ENCODE results near the gene ARL9.
A peak's percentile ranks its signal among the peaks of the same experiment; 100 is the strongest.

The ARL9 gene

GRCh38 chr4:56531823-56532222 lies 26.2 kb downstream of the ARL9 start:
- Histone ChIP-seq H3K27ac (no peak overlapping the region), H3K4me3 (no peak overlapping the region)
- DNase-seq (ENCODE audit: low spot score) = no peak
- no peak for TF ChIP-seq CTCF (IDR thresholded peaks at IDR 0.05)

GRCh38 chr4:56532239-56532638 lies 26.6 kb downstream of the ARL9 start:
- DNase-seq (ENCODE audit: low spot score) = no peak
- Histone ChIP-seq H3K4me3 (no peak overlapping the region), H3K27ac (no peak overlapping the region)
- TF ChIP-seq CTCF (IDR thresholded peaks at IDR 0.05) = no peak

- DNase-seq (ENCODE audit: low spot score) = no peak
- no peak for TF ChIP-seq CTCF (IDR thresholded peaks at IDR 0.05)
- Histone ChIP-seq H3K4me3 (no peak overlapping the region), H3K27ac (no peak overlapping the region)
Observed at GRCh38 chr4:56535915-56536314, 30.3 kb downstream of the ARL9 start.

- Histone ChIP-seq H3K4me3 (no peak overlapping the region), H3K27ac (no peak overlapping the region)
- no peak for DNase-seq (ENCODE audit: low spot score)
- TF ChIP-seq CTCF (IDR thresholded peaks at IDR 0.05) = no peak
Observed at GRCh38 chr4:56537147-56537546, 31.6 kb downstream of the ARL9 start.

- DNase-seq (ENCODE audit: low spot score) = no peak
Observed at GRCh38 chr4:56540826-56541225, 35.2 kb downstream of the ARL9 start.

GRCh38 chr4:56544573-56545131 lies 39.1 kb downstream of the ARL9 start:
- H3K27ac ChIP-seq = no peak overlapping the region
- TF ChIP-seq CTCF (IDR thresholded peaks at IDR 0.05) = peak; percentile 96
- H3K4me3 ChIP-seq = peak overlapping the region; percentile 69
- DNase-seq (ENCODE audit: low spot score) = peak; percentile 86

More at GRCh38 chr4:56540826-56541225, 35.2 kb downstream of the ARL9 start:
- Histone ChIP-seq H3K27ac (no peak overlapping the region), H3K4me3 (no peak overlapping the region)
- no peak for TF ChIP-seq CTCF (IDR thresholded peaks at IDR 0.05)

GRCh38 chr4:56550642-56551041 lies 45.1 kb downstream of the ARL9 start:
- TF ChIP-seq CTCF (IDR thresholded peaks at IDR 0.05) = no peak
- H3K27ac ChIP-seq = no peak overlapping the region
- no peak for DNase-seq (ENCODE audit: low spot score)

More at GRCh38 chr4:56550642-56551041, 45.1 kb downstream of the ARL9 start:
- H3K4me3 ChIP-seq = no peak overlapping the region
